Pancreas (tissue), 10 donors: ENCODE results near the gene RAB34. TPM values are rescaled to one million over a fixed set of nuclear protein-coding genes. Genes with fewer than 3 reads are reported as not detected.
"Not testable (repeated sequence)": the region's sequence is repeated elsewhere in the genome, so short reads cannot be mapped to it uniquely, and the experiment has no call there.

ENCODE experiments used
- ATAC-seq, 4 donors: fragments of 200-7000 bp; cut with Tn5 transposase; one replicate each; pipeline versions ENCODE4 v1.8.0 to v1.9.1; 2020; ENCODE audit warnings: mild to moderate bottlenecking in 4 of 4, moderate library complexity in 4 of 4
- DNase-seq, 6 donors: peaks; one replicate each; pipeline ENCODE4 v3.0.0-alpha.2; 2020
- FAIRE-seq: peaks from 2 replicates; lab custom pipeline; 2012; peaks lifted over from hg19 to GRCh38; lab: Jason Lieb, UNC
- H3K27ac ChIP-seq, 4 donors: fragments of 200-600 bp; sonication (generic); 1 replicate in 3 of 4; 2 replicates in 1 of 4; pipeline versions ENCODE4 v1.5.0 to v1.8.0; 2020
- H3K27me3 ChIP-seq, 4 donors: fragments of 200-600 bp; one replicate each; pipeline ENCODE4 v1.8.0; 2021
- H3K36me3 ChIP-seq, 3 donors: fragments of 200-600 bp; sonication (generic) in 1 of 3; one replicate each; pipeline versions ENCODE4 v1.5.0 to v1.8.0; 2020 to 2021
- H3K4me1 ChIP-seq, 3 donors: fragments of 200-600 bp; one replicate each; pipeline ENCODE4 v1.8.0; 2021
- H3K4me3 ChIP-seq, 4 donors: fragments of 200-600 bp; sonication (generic) in 2 of 4; one replicate each; pipeline versions ENCODE4 v1.5.0 to v1.8.0; 2020 to 2021
- H3K9me3 ChIP-seq, 4 donors: fragments of 200-600 bp; one replicate each; pipeline ENCODE4 v1.8.0; 2021
- WGBS, 2 donors: extraction: QIAGEN DNeasy Blood & Tissue Kit; methylation state at CpG; one replicate each; pipeline ENCODE4 v1.1.7; 2013; 5-methylcytosine and 5-hydroxymethylcytosine counted together
- intact Hi-C, 3 donors: fragments of 100-400 bp; cut with DNase I; formaldehyde crosslinking; loops; one replicate each; pipeline versions ENCODE4 v1.11.1 to v1.14.2; 2022
- polyA plus RNA-seq, 2 donors: library from polyadenylated mRNA; stranded (reverse); fragments of 200-250 nt; gene quantifications; one replicate each; pipeline ENCODE4 v1.2.3, GENCODE V29; 2013
- total RNA-seq, 6 donors: library from RNA; stranded (reverse); fragmentation: NEBNext Ultra II Directional in 4 of 6; extraction: Animal tissue kit (Norgen Biotek cat#: 25700) in 4 of 6; gene quantifications; one replicate each; pipeline versions ENCODE4 v1.2.1 to v1.2.4, GENCODE V29; 2021 to 2023
- TF ChIP-seq, protein P1 (sequence below), 4 donors: fragments of 200-600 bp; sonication (generic) in 3 of 4; IDR thresholded peaks; one replicate each; pipeline versions ENCODE4 v1.5.0 to v1.8.0; 2021; ENCODE audit warnings: antibody characterized with exemption in 4 of 4
- donor health status: healthy with polysubstance abuse.
- donor health status: DM: no; HTN: no; CAD: no; lungs with moderate emphysema.
- donor health status: DM: no; HTN: no; CAD: no.
- donor health status: control.
- donor health status: control.
- donor health status: Bipolar disorder and iron deficiency.
- donor health status: DM: yes; HTN: yes; CAD: no.
- donor health status: DM: no; HTN: no; CAD: no.
- donor health status: DM: no; HTN: no; CAD: no.
- donor health status: DM: yes; HTN: yes; CAD: no.

RAB34 gene
- total and polyA plus RNA-seq, 8 donors, result 0.94 to 17.7 (median 7.1) TPM

DNA sequence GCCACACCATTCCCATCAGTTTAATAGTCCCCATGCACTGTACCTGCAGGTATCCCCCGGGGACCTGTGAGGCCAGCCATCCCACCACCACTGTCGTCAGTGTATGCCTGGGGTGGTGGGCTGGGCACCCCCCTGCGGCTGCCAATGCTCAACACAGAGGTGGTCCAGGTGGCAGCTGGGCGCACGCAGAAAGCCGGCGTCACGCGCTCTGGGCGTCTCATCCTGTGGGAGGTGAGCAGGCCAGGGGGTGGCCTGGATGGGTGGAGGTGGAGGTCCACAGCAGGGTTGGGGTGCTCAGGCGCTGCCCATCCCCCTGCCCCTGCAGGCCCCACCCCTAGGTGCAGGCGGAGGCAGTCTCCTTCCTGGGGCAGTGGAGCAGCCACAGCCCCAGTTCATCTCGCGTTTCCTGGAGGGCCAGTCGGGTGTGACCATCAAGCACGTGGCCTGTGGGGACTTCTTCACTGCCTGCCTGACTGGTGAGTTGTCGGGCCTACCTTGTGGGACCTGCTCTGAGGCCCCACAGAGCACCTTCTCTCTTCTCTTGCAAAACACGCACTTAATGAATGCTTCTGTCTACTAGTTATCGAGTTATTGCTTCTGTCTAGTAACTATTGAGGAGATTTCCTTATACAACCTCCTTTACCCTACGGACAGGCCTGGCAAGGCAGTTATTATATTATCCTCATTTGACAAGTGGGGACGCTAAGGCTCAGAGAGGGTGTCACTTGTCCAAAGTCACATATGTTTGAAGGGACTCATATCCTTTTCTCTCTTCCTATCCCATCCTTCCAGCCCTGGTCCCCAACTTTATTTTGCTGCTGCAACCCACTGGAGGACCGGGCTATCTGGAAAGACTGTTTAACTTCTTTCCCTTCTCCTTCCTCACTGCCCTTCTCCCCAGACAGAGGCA lies 20.4 kb upstream of the RAB34 start:
- no peak overlapping the region for H3K27ac ChIP-seq
- intact Hi-C loops, result no loop called here
- no peak overlapping the region for H3K4me3 ChIP-seq
- H3K36me3 ChIP-seq, result no peaks in the 10 kb centered on the region
- 87 to 91% methylated on average over 21 to 22 of the region's 22 CpGs for WGBS, 2 donors
- TF ChIP-seq, protein P1, sequence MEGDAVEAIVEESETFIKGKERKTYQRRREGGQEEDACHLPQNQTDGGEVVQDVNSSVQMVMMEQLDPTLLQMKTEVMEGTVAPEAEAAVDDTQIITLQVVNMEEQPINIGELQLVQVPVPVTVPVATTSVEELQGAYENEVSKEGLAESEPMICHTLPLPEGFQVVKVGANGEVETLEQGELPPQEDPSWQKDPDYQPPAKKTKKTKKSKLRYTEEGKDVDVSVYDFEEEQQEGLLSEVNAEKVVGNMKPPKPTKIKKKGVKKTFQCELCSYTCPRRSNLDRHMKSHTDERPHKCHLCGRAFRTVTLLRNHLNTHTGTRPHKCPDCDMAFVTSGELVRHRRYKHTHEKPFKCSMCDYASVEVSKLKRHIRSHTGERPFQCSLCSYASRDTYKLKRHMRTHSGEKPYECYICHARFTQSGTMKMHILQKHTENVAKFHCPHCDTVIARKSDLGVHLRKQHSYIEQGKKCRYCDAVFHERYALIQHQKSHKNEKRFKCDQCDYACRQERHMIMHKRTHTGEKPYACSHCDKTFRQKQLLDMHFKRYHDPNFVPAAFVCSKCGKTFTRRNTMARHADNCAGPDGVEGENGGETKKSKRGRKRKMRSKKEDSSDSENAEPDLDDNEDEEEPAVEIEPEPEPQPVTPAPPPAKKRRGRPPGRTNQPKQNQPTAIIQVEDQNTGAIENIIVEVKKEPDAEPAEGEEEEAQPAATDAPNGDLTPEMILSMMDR (IDR thresholded peaks at IDR 0.05), result no peak
- DNase-seq (peak in 2 of 6 donors; percentile 20 to 63), FAIRE-seq (no peak), ATAC-seq (no peak)
- no peaks in the 10 kb centered on the region for H3K27me3 ChIP-seq
- peaks cover 0 to 3% (median 0%) of the 10 kb centered on the region in 3 donors for H3K4me1 ChIP-seq
- no peaks in the 10 kb centered on the region for H3K9me3 ChIP-seq

DNA sequence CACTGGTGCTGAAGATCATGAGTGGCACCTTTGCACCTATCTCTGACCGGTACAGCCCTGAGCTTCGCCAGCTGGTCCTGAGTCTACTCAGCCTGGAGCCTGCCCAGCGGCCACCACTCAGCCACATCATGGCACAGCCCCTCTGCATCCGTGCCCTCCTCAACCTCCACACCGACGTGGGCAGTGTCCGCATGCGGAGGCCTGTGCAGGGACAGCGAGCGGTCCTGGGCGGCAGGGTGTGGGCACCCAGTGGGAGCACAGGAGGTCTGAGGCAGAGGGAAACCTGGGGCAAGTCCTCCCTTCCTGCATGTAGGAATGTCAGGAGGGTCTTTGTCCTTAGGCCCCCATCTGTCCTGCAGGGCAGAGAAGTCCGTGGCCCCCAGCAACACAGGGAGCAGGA lies 19.6 kb upstream of the RAB34 start:
- 91 to 95% methylated on average over 12 of the region's 12 CpGs for WGBS, 2 donors
- DNase-seq, result peak in 2 of 6 donors; percentile 30 to 59

DNA sequence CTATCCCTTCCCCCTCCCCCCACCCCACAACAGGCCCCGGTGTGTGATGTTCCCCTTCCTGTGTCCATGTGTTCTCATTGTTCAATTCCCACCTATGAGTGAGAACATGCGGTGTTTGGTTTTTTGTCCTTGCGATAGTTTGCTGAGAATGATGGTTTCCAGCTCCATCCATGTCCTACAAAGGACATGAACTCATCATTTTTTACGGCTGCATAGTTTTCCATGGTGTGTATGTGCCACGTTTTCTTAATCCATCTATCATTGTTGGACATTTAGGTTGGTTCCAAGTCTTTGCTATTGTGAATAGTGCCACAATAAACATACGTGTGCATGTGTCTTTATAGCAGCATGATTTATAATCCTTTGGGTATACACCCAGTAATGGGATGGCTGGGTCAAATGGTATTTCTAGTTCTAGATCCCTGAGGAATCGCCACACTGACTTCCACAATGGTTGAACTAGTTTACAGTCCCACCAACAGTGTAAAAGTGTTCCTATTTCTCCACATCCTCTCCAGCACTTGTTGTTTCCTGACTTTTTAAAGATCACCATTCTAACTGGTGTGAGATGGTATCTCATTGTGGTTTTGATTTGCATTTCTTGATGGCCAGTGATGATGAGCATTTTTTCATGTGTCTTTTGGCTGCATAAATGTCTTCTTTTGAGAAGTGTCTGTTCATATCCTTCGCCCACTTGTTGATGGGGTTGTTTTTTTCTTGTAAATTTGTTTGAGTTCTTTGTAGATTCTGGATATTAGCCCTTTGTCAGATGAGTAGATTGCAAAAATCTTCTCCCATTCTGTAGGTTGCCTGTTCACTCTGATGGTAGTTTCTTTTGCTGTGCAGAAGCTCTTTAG lies 18.5 kb upstream of the RAB34 start:
- H3K4me3 ChIP-seq, H3K27ac ChIP-seq, H3K36me3 ChIP-seq, ATAC-seq, H3K27me3 ChIP-seq, FAIRE-seq, intact Hi-C loops, H3K9me3 ChIP-seq, H3K4me1 ChIP-seq, DNase-seq: not testable (repeated sequence)
- WGBS, 2 donors, result 90 to 94% methylated on average over 4 to 5 of the region's 8 CpGs

More for the DNA sequence above, 19.6 kb upstream of the RAB34 start:
- no peaks in the 10 kb centered on the region for H3K36me3 ChIP-seq
- H3K4me1 ChIP-seq, result no peaks in the 10 kb centered on the region
- intact Hi-C loops, result no loop called here
- no peak for FAIRE-seq
- TF ChIP-seq, protein P1 (IDR thresholded peaks at IDR 0.05), result no peak
- H3K27ac ChIP-seq, result no peak overlapping the region
- H3K27me3 ChIP-seq, result no peaks in the 10 kb centered on the region
- no peak for ATAC-seq
- no peaks in the 10 kb centered on the region for H3K9me3 ChIP-seq
- H3K4me3 ChIP-seq, result no peak overlapping the region

DNA sequence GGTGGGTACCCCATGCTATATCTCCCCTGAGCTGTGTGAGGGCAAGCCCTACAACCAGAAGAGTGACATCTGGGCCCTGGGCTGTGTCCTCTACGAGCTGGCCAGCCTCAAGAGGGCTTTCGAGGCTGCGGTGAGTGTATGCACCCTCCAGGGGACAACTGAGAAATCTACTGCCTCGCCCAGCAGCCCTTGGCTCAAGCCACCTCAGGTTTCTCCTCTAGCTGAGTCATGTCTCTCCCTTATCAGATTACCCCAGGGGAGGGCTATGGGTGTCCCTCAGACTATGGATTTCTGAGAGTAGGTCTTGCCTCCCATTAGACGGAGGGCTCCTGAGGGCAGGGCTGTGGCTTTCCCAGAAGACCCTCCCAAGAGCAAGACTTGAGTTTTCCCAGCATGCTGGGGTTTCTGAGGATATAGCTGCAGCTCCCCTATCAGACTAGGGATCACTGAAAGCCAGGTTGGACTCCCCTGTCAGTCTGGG lies 17.6 kb upstream of the RAB34 start:
- DNase-seq, result peak in 2 of 6 donors; percentile 12 to 50
- H3K4me3 ChIP-seq, result no peak overlapping the region
- H3K4me1 ChIP-seq, result no peaks in the 10 kb centered on the region
- no peak for FAIRE-seq
- no peaks in the 10 kb centered on the region for H3K9me3 ChIP-seq
- H3K27ac ChIP-seq, result no peak overlapping the region
- no peaks in the 10 kb centered on the region for H3K36me3 ChIP-seq
- intact Hi-C loops, result no loop called here
- WGBS, 2 donors, result 74 to 76% methylated on average over 5 of the region's 5 CpGs
- H3K27me3 ChIP-seq, result no peaks in the 10 kb centered on the region
- TF ChIP-seq, protein P1 (IDR thresholded peaks at IDR 0.05), result no peak
- peak in 1 of 4 donors; percentile 38 for ATAC-seq

DNA sequence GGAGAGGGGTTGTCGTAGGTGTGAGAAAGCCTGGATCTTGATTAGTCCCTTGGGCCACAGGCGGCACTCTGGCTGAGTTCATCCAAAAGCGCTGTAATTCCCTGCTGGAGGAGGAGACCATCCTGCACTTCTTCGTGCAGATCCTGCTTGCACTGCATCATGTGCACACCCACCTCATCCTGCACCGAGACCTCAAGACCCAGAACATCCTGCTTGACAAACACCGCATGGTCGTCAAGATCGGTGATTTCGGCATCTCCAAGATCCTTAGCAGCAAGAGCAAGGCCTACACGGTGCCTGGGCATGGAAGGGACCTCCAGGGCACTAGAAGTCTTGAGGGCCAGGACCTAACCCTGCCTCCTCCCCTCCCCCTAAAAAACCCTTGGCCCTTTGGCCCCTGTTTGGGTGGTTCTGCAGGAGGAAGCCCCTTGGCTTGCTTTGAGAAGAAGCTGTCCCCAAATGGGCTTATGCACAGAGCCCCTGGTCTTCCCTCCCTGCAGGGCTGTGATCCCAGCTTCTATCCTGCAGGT lies 17.1 kb upstream of the RAB34 start:
- no peaks in the 10 kb centered on the region for H3K9me3 ChIP-seq
- DNase-seq (peak in 1 of 6 donors; percentile 3), FAIRE-seq (no peak), ATAC-seq (no peak)
- no peaks in the 10 kb centered on the region for H3K36me3 ChIP-seq
- no peaks in the 10 kb centered on the region for H3K4me1 ChIP-seq
- H3K27ac ChIP-seq, result no peak overlapping the region
- WGBS, 2 donors, result 88% methylated on average over 10 of the region's 10 CpGs
- no peak overlapping the region for H3K4me3 ChIP-seq
- intact Hi-C loops, result no loop called here
- H3K27me3 ChIP-seq, result no peaks in the 10 kb centered on the region
- TF ChIP-seq, protein P1 (IDR thresholded peaks at IDR 0.05), result no peak
